Measurements from ENCODE around the gene PMF1. TPM values are rescaled to one million over a fixed set of nuclear protein-coding genes. Genes with fewer than 3 reads are reported as not detected.
"Not testable (repeated sequence)": the region's sequence is repeated elsewhere in the genome, so short reads cannot be mapped to it uniquely, and the experiment has no call there.

The PMF1 gene
- total RNA-seq, 2 experiments from 2014 or later = 135 TPM

GRCh38 chr1:156182010-156182779 lies 30.6 kb upstream of the PMF1 start:
- H3K4me3 Mint-ChIP-seq; DNase-seq; H3K9me3 Mint-ChIP-seq; intact Hi-C loops (cut with micrococcal nuclease); H3K36me3 Mint-ChIP-seq (ENCODE audit: low read depth); CTCF ChIA-PET; H3K27me3 Mint-ChIP-seq (ENCODE audit: low read depth); H3K27ac Mint-ChIP-seq: not testable (repeated sequence)
- peaks cover 10% of the 10 kb centered on the region for H3K4me1 Mint-ChIP-seq (ENCODE audit: low read depth)

- H3K9me3 Mint-ChIP-seq; H3K27me3 Mint-ChIP-seq (ENCODE audit: low read depth); DNase-seq; H3K4me1 Mint-ChIP-seq (ENCODE audit: low read depth); H3K27ac Mint-ChIP-seq; H3K36me3 Mint-ChIP-seq (ENCODE audit: low read depth); intact Hi-C loops (cut with micrococcal nuclease); H3K4me3 Mint-ChIP-seq: not testable (repeated sequence)
- CTCF ChIA-PET = interaction anchor here (0.6 kb wide), 1 partner anchor 44 kb away, joined by 3 read pairs; no protein-coding TSS in a partner anchor
These were observed 26.2 kb upstream of the PMF1 start for GRCh38 chr1:156186347-156187177.

- intact Hi-C loops (cut with micrococcal nuclease); H3K27me3 Mint-ChIP-seq (ENCODE audit: low read depth); H3K9me3 Mint-ChIP-seq; H3K27ac Mint-ChIP-seq; H3K4me3 Mint-ChIP-seq; DNase-seq: not testable (repeated sequence)
- Mint-ChIP-seq H3K4me1 (ENCODE audit: low read depth) (peaks cover 25% of the 10 kb centered on the region), H3K36me3 (ENCODE audit: low read depth) (peaks cover 10% of the 10 kb centered on the region)
- CTCF ChIA-PET = interaction anchor here (0.7 kb wide), 1 partner anchor 253 kb away, joined by 3 read pairs; no protein-coding TSS in a partner anchor
These were observed 22.5 kb upstream of the PMF1 start for GRCh38 chr1:156190265-156190664.

GRCh38 chr1:156191292-156191964 lies 21.4 kb upstream of the PMF1 start:
- H3K27me3 Mint-ChIP-seq (ENCODE audit: low read depth) = no peaks in the 10 kb centered on the region
- intact Hi-C loops (cut with micrococcal nuclease) = no loop called here
- DNase-seq = no peak
- H3K36me3 Mint-ChIP-seq (ENCODE audit: low read depth) = peaks cover 22% of the 10 kb centered on the region
- H3K4me3 Mint-ChIP-seq = no peak overlapping the region
- CTCF ChIA-PET = interaction anchor here (1.9 kb wide), 1 partner anchor 33 kb away, joined by 7 read pairs; no protein-coding TSS in a partner anchor
- H3K27ac Mint-ChIP-seq = no peak overlapping the region
- peaks cover 37% of the 10 kb centered on the region for H3K4me1 Mint-ChIP-seq (ENCODE audit: low read depth)
- peaks cover 4% of the 10 kb centered on the region for H3K9me3 Mint-ChIP-seq

GRCh38 chr1:156193208-156193487 lies 19.7 kb upstream of the PMF1 start:
- no peak for DNase-seq
- Mint-ChIP-seq H3K9me3 (no peaks in the 10 kb centered on the region), H3K4me3 (peak overlapping the region; percentile 79), H3K27me3 (ENCODE audit: low read depth) (no peaks in the 10 kb centered on the region), H3K4me1 (ENCODE audit: low read depth) (peaks cover 53% of the 10 kb centered on the region), H3K36me3 (ENCODE audit: low read depth) (peaks cover 38% of the 10 kb centered on the region), H3K27ac (peak overlapping the region; percentile 74)
- intact Hi-C loops (cut with micrococcal nuclease) = loop anchor here (1.0 kb wide), 5 partner anchors 20 to 89 kb away; partner anchors contain the start of genes PMF1 and SMG5
- CTCF ChIA-PET = interaction anchor here (0.6 to 9.7 kb wide), 5 partner anchors 11 to 65 kb away, joined by 3 to 90 read pairs (median 3); partner anchors contain the start of gene PMF1

- Mint-ChIP-seq H3K27ac (peak within 1 kb of the TSS; percentile 74), H3K27me3 (ENCODE audit: low read depth) (no peaks in the 10 kb centered on the region), H3K9me3 (no peaks in the 10 kb centered on the region), H3K36me3 (ENCODE audit: low read depth) (peaks cover 41% of the 10 kb centered on the region), H3K4me1 (ENCODE audit: low read depth) (peaks cover 59% of the 10 kb centered on the region), H3K4me3 (peak within 1 kb of the TSS; percentile 79)
- peak; percentile 98 for DNase-seq
- CTCF ChIA-PET = interaction anchor here (0.6 to 9.7 kb wide), 7 partner anchors 10 to 98 kb away, joined by 3 to 90 read pairs (median 3); partner anchors contain the start of gene PMF1
- intact Hi-C loops (cut with micrococcal nuclease) = loop anchor here (1.0 kb wide), 6 partner anchors 20 to 89 kb away; partner anchors contain the start of genes PMF1 and SMG5
These were observed 19.1 kb upstream of the PMF1 start, which contains the start of gene SLC25A44 for GRCh38 chr1:156193488-156194299. Gene SLC25A44, plus strand, starts transcription at chr1:156194104. Its CDS starts 5,744 bp downstream, at chr1:156199848.

GRCh38 chr1:156194300-156194652 lies 18.5 kb upstream of the PMF1 start:
- peaks cover 64% of the 10 kb centered on the region for H3K4me1 Mint-ChIP-seq (ENCODE audit: low read depth)
- CTCF ChIA-PET = interaction anchor here (0.6 to 9.7 kb wide), 5 partner anchors 9 to 103 kb away, joined by 3 to 90 read pairs (median 3); no protein-coding TSS in a partner anchor
- no peak for DNase-seq

GRCh38 chr1:156195853-156196252 lies 17.0 kb upstream of the PMF1 start:
- DNase-seq = no peak
- CTCF ChIA-PET = interaction anchor here (1.2 to 9.7 kb wide), 3 partner anchors 17 to 48 kb away, joined by 3 to 90 read pairs (median 5); partner anchors contain the start of gene PMF1
- Mint-ChIP-seq H3K27me3 (ENCODE audit: low read depth) (no peaks in the 10 kb centered on the region), H3K4me1 (ENCODE audit: low read depth) (peaks cover 79% of the 10 kb centered on the region), H3K27ac (no peak overlapping the region), H3K36me3 (ENCODE audit: low read depth) (peaks cover 41% of the 10 kb centered on the region), H3K4me3 (peak overlapping the region; percentile 79), H3K9me3 (no peaks in the 10 kb centered on the region)
- intact Hi-C loops (cut with micrococcal nuclease) = no loop called here

More at GRCh38 chr1:156194300-156194652, 18.5 kb upstream of the PMF1 start:
- intact Hi-C loops (cut with micrococcal nuclease) = loop anchor here (1.0 kb wide), 1 partner anchor 24 kb away; no protein-coding TSS in a partner anchor
- Mint-ChIP-seq H3K36me3 (ENCODE audit: low read depth) (peaks cover 41% of the 10 kb centered on the region), H3K27me3 (ENCODE audit: low read depth) (no peaks in the 10 kb centered on the region), H3K27ac (peak overlapping the region; percentile 74), H3K4me3 (peak overlapping the region; percentile 79), H3K9me3 (no peaks in the 10 kb centered on the region)

- CTCF ChIA-PET = interaction anchor here (1.2 to 9.7 kb wide), 4 partner anchors 16 to 49 kb away, joined by 3 to 90 read pairs (median 6); partner anchors contain the start of gene PMF1
- DNase-seq = no peak
- no peak overlapping the region for H3K27ac Mint-ChIP-seq
- H3K4me1 Mint-ChIP-seq (ENCODE audit: low read depth) = peaks cover 79% of the 10 kb centered on the region
- H3K27me3 Mint-ChIP-seq (ENCODE audit: low read depth) = no peaks in the 10 kb centered on the region
- peak overlapping the region; percentile 79 for H3K4me3 Mint-ChIP-seq
- H3K36me3 Mint-ChIP-seq (ENCODE audit: low read depth) = peaks cover 41% of the 10 kb centered on the region
- H3K9me3 Mint-ChIP-seq = no peaks in the 10 kb centered on the region
- intact Hi-C loops (cut with micrococcal nuclease) = no loop called here
These were observed 16.4 kb upstream of the PMF1 start for GRCh38 chr1:156196445-156196844.

GRCh38 chr1:156198831-156199349 lies 13.9 kb upstream of the PMF1 start:
- no peaks in the 10 kb centered on the region for H3K27me3 Mint-ChIP-seq (ENCODE audit: low read depth)
- no peak overlapping the region for H3K4me3 Mint-ChIP-seq
- DNase-seq = peak; percentile 72
- peaks cover 66% of the 10 kb centered on the region for H3K4me1 Mint-ChIP-seq (ENCODE audit: low read depth)
- no peak overlapping the region for H3K27ac Mint-ChIP-seq
- CTCF ChIA-PET = interaction anchor here (0.9 to 9.7 kb wide), 7 partner anchors 14 to 102 kb away, joined by 3 to 90 read pairs (median 5); partner anchors contain the start of gene PMF1
- peaks cover 40% of the 10 kb centered on the region for H3K36me3 Mint-ChIP-seq (ENCODE audit: low read depth)
- H3K9me3 Mint-ChIP-seq = no peaks in the 10 kb centered on the region
- intact Hi-C loops (cut with micrococcal nuclease) = loop anchor here (1.0 kb wide), 5 partner anchors 13 to 139 kb away; partner anchors contain the start of genes CCT3 and TSACC

GRCh38 chr1:156200044-156200443 lies 12.8 kb upstream of the PMF1 start:
- H3K4me1 Mint-ChIP-seq (ENCODE audit: low read depth) = peaks cover 66% of the 10 kb centered on the region
- CTCF ChIA-PET = interaction anchor here (1.2 to 9.7 kb wide), 2 partner anchors 14 to 25 kb away, joined by 5 to 90 read pairs; no protein-coding TSS in a partner anchor
- peaks cover 38% of the 10 kb centered on the region for H3K36me3 Mint-ChIP-seq (ENCODE audit: low read depth)
- H3K27ac Mint-ChIP-seq = no peak overlapping the region
- no peak overlapping the region for H3K4me3 Mint-ChIP-seq
- peak; percentile 34 for DNase-seq
- H3K9me3 Mint-ChIP-seq = no peaks in the 10 kb centered on the region
- intact Hi-C loops (cut with micrococcal nuclease) = no loop called here
- no peaks in the 10 kb centered on the region for H3K27me3 Mint-ChIP-seq (ENCODE audit: low read depth)

Measured in activated naive CD4-positive, alpha-beta T cell treated with anti-CD3 and anti-CD28 coated beads for 36 hours (primary cell).